ENCODE results near the gene PQBP1. TPM values are rescaled to one million over a fixed set of nuclear protein-coding genes. Genes with fewer than 3 reads are reported as not detected.

PQBP1 gene
- total and polyA plus RNA-seq, 2 donors from 2014 or later = 61.3 to 93.4 TPM

- FAIRE-seq (no peak), DNase-seq (no peak)
- Histone ChIP-seq H3K4me1 (ENCODE audit: control insufficient read depth in 2 of 3, insufficient read depth in 2 of 3, low read depth in 1 of 3, low read length in 3 of 3) (no peaks in the 10 kb centered on the region), H3K27me3 (ENCODE audit: control insufficient read depth, insufficient read depth, low read length) (no peaks in the 10 kb centered on the region), H3K9me3 (ENCODE audit: control insufficient read depth in 2 of 3, insufficient read depth in 1 of 3, low read length in 3 of 3) (no peaks in the 10 kb centered on the region), H3K4me3 (ENCODE audit: low read length in 3 of 3) (no peak overlapping the region), H3K9ac (ENCODE audit: low read length in 3 of 3) (no peak overlapping the region), H3K36me3 (ENCODE audit: control insufficient read depth in 2 of 3, insufficient read depth in 3 of 3, low read length in 3 of 3) (peaks cover 2 to 20% (median 4%) of the 10 kb centered on the region in 3 donors), H3K27ac (ENCODE audit: low read depth in 2 of 2, low read length in 2 of 2) (no peak overlapping the region)
- intact Hi-C loops (cut with DNase I) = no loop called here
- TF ChIP-seq CTCF (IDR thresholded peaks at IDR 0.05; ENCODE audit: borderline replicate concordance, extremely low read depth, insufficient read depth) = no peak
These were observed 30.1 kb downstream of the PQBP1 start for GRCh38 chrX:48927736-48928382.

GRCh38 chrX:48933757-48934156, 36.0 kb downstream of the PQBP1 start:
- no peak for DNase-seq
- no peaks in the 10 kb centered on the region for H3K27me3 ChIP-seq (ENCODE audit: control insufficient read depth, insufficient read depth, low read length)
- no peaks in the 10 kb centered on the region for H3K4me1 ChIP-seq (ENCODE audit: control insufficient read depth in 2 of 3, insufficient read depth in 2 of 3, low read depth in 1 of 3, low read length in 3 of 3)
- intact Hi-C loops (cut with DNase I) = no loop called here
- H3K36me3 ChIP-seq (ENCODE audit: control insufficient read depth in 2 of 3, insufficient read depth in 3 of 3, low read length in 3 of 3) = peaks cover 2 to 27% (median 2%) of the 10 kb centered on the region in 3 donors
- H3K27ac ChIP-seq (ENCODE audit: low read depth in 2 of 2, low read length in 2 of 2) = no peak overlapping the region
- FAIRE-seq = no peak
- no peak for TF ChIP-seq CTCF (IDR thresholded peaks at IDR 0.05; ENCODE audit: borderline replicate concordance, extremely low read depth, insufficient read depth)
- no peak overlapping the region for H3K4me3 ChIP-seq (ENCODE audit: low read length in 3 of 3)
- no peaks in the 10 kb centered on the region for H3K9me3 ChIP-seq (ENCODE audit: control insufficient read depth in 2 of 3, insufficient read depth in 1 of 3, low read length in 3 of 3)
- H3K9ac ChIP-seq (ENCODE audit: low read length in 3 of 3) = no peak overlapping the region

DNA sequence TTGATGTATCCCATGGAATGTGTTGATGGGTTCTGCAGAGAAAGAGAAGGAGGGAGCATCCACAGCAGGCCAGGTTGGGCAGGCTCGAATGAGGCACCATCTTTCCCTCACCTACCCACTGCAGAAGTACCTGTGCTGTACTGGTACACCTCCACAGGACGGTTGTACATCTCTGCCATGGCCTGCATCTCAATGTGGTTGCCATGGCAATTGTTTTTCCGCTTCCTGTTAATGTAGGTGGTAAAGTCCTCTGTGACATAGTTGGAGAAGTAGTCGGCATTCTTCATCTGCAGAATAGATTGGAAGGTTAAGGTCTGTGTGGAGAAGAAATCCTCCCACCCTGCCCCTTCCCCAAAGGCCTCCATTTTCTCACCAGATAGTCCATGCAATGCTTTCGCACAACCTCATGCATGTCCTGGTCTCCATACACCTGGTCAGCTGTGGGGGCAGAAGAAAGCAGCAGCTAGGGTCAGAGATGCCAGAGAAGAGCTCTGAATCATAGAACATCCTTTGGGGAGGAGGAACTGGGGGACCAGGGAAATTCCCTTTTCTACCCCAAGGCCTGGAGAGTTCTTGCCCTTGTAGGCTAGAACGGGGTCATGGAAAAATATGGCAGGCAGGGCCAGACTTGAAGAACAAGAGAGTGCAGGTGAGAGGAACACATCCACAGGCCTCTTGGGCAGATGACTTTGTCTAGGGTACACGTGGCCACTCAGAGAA, 37.0 kb downstream of the PQBP1 start:
- H3K4me3 ChIP-seq (ENCODE audit: low read length in 3 of 3) = no peak overlapping the region
- intact Hi-C loops (cut with DNase I) = no loop called here
- DNase-seq (no peak), FAIRE-seq (no peak)
- no peak overlapping the region for H3K27ac ChIP-seq (ENCODE audit: low read depth in 2 of 2, low read length in 2 of 2)
- H3K4me1 ChIP-seq (ENCODE audit: control insufficient read depth in 2 of 3, insufficient read depth in 2 of 3, low read depth in 1 of 3, low read length in 3 of 3) = no peaks in the 10 kb centered on the region
- no peak overlapping the region for H3K9ac ChIP-seq (ENCODE audit: low read length in 3 of 3)
- H3K9me3 ChIP-seq (ENCODE audit: control insufficient read depth in 2 of 3, insufficient read depth in 1 of 3, low read length in 3 of 3) = no peaks in the 10 kb centered on the region
- H3K36me3 ChIP-seq (ENCODE audit: control insufficient read depth in 2 of 3, insufficient read depth in 3 of 3, low read length in 3 of 3) = peaks cover 2 to 27% (median 2%) of the 10 kb centered on the region in 3 donors
- H3K27me3 ChIP-seq (ENCODE audit: control insufficient read depth, insufficient read depth, low read length) = no peaks in the 10 kb centered on the region
- no peak for TF ChIP-seq CTCF (IDR thresholded peaks at IDR 0.05; ENCODE audit: borderline replicate concordance, extremely low read depth, insufficient read depth)

Data from kidney (tissue), 14 donors.